Thoracic aorta (tissue), 2 donors: Measurements from ENCODE around the gene ABTB2. TPM values are rescaled to one million over a fixed set of nuclear protein-coding genes. Genes with fewer than 3 reads are reported as not detected.

Source experiments
- ATAC-seq: fragments of 150-250 bp; one replicate; pipeline ENCODE4 v1.8.0; 2017; ENCODE audit warnings: low read depth; ENCODE audit not compliant: insufficient number of reproducible peaks, low FRiP score
- DNase-seq: peaks from one replicate; pipeline ENCODE4 v3.0.0-alpha.2; 2020; ENCODE audit warnings: low spot score
- H3K27ac ChIP-seq, 2 donors: fragments of 200-600 bp; sonication (generic); 1 replicate in 1 of 2; 2 replicates in 1 of 2; pipeline ENCODE4 v1.5.1; 2016; ENCODE audit warnings: mild to moderate bottlenecking in 2 of 2, moderate library complexity in 2 of 2
- H3K27me3 ChIP-seq: fragments of 200-600 bp; sonication (generic); replicated peaks from 2 replicates; pipeline ENCODE4 v1.6.0; 2016; ENCODE audit warnings: mild to moderate bottlenecking; ENCODE audit not compliant: insufficient read depth
- H3K36me3 ChIP-seq: fragments of 200-600 bp; sonication (generic); one replicate; pipeline ENCODE4 v1.5.1; 2016
- H3K4me1 ChIP-seq, 2 donors: fragments of 200-600 bp; sonication (generic); 1 replicate in 1 of 2; 2 replicates in 1 of 2; pipeline versions ENCODE4 v1.5.1 to v1.6.0; 2016; ENCODE audit warnings: low read depth in 2 of 2, mild to moderate bottlenecking in 1 of 2; ENCODE audit not compliant: control insufficient read depth in 1 of 2
- H3K4me3 ChIP-seq: fragments of 200-600 bp; sonication (generic); 2 replicates; pipeline ENCODE4 v1.5.1; 2016; ENCODE audit warnings: mild to moderate bottlenecking
- H3K9me3 ChIP-seq: fragments of 200-600 bp; sonication (generic); 2 replicates; pipeline ENCODE4 v1.5.1; 2016
- CTCF ChIP-seq: fragments of 200-600 bp; sonication (generic); IDR thresholded peaks from one replicate; pipeline ENCODE4 v1.5.1; 2019; ENCODE audit warnings: antibody characterized with exemption
- total RNA-seq, 2 donors: library from RNA; depleted of rRNA; stranded (reverse); fragments of >200 nt; gene quantifications; one replicate each; pipeline versions ENCODE4 v1.1.0 to v1.2.3, GENCODE V29; 2016

ABTB2 gene
- total RNA-seq, 2 donors from 2014 or later: 12.3 to 31.0 TPM

- TF ChIP-seq CTCF: no peak
- peaks cover 24 to 56% of the 10 kb centered on the region in 2 donors for H3K4me1 ChIP-seq
- H3K4me3 ChIP-seq: peak overlapping the region; percentile 15
- peak overlapping the region; percentile 48 to 58 for H3K27ac ChIP-seq
- DNase-seq (peak; percentile 45), ATAC-seq (peak; percentile 65)
- H3K27me3 ChIP-seq: no peaks in the 10 kb centered on the region
- no peaks in the 10 kb centered on the region for H3K9me3 ChIP-seq
- no peaks in the 10 kb centered on the region for H3K36me3 ChIP-seq
Observed at GRCh38 chr11:34266090-34266912, 91.5 kb downstream of the ABTB2 start.

- Histone ChIP-seq H3K36me3 (no peaks in the 10 kb centered on the region), H3K4me1 (peaks cover 24 to 56% of the 10 kb centered on the region in 2 donors), H3K4me3 (no peak overlapping the region), H3K9me3 (no peaks in the 10 kb centered on the region), H3K27me3 (no peaks in the 10 kb centered on the region), H3K27ac (peak overlapping the region in 1 of 2 donors; percentile 58)
- no peak for TF ChIP-seq CTCF
- ATAC-seq: no peak
- DNase-seq: no peak
Observed at GRCh38 chr11:34264303-34265110, 93.3 kb downstream of the ABTB2 start.

GRCh38 chr11:34263441-34264091 is 94.2 kb downstream of the ABTB2 start:
- no peaks in the 10 kb centered on the region for H3K9me3 ChIP-seq
- DNase-seq: peak; percentile 23
- peaks cover 24 to 56% of the 10 kb centered on the region in 2 donors for H3K4me1 ChIP-seq
- TF ChIP-seq CTCF: no peak
- peak overlapping the region in 1 of 2 donors; percentile 58 for H3K27ac ChIP-seq
- H3K27me3 ChIP-seq: no peaks in the 10 kb centered on the region
- H3K4me3 ChIP-seq: no peak overlapping the region
- ATAC-seq: peak; percentile 74
- H3K36me3 ChIP-seq: no peaks in the 10 kb centered on the region

GRCh38 chr11:34262531-34263081 is 95.2 kb downstream of the ABTB2 start:
- DNase-seq (no peak), ATAC-seq (no peak)
- no peaks in the 10 kb centered on the region for H3K36me3 ChIP-seq
- no peaks in the 10 kb centered on the region for H3K27me3 ChIP-seq
- TF ChIP-seq CTCF: no peak
- H3K27ac ChIP-seq: peak overlapping the region in 1 of 2 donors; percentile 4
- peaks cover 24 to 52% of the 10 kb centered on the region in 2 donors for H3K4me1 ChIP-seq
- no peaks in the 10 kb centered on the region for H3K9me3 ChIP-seq
- no peak overlapping the region for H3K4me3 ChIP-seq
